Fibroblast of skin of abdomen (primary cell): ENCODE results near the gene WRAP73. TPM values are rescaled to one million over a fixed set of nuclear protein-coding genes. Genes with fewer than 3 reads are reported as not detected.

Experiments used
- DNase-seq: peaks from one replicate; pipeline ENCODE4 v3.0.0-alpha.2; 2013
- polyA plus RNA-seq, 2 experiments: library from polyadenylated mRNA; unstranded; fragments of 120-200 nt; gene quantifications; one replicate each; pipeline ENCODE4 v1.2.1, GENCODE V29; 2013; ENCODE audit not compliant: insufficient read length in 2 of 2

The WRAP73 gene, protein sequence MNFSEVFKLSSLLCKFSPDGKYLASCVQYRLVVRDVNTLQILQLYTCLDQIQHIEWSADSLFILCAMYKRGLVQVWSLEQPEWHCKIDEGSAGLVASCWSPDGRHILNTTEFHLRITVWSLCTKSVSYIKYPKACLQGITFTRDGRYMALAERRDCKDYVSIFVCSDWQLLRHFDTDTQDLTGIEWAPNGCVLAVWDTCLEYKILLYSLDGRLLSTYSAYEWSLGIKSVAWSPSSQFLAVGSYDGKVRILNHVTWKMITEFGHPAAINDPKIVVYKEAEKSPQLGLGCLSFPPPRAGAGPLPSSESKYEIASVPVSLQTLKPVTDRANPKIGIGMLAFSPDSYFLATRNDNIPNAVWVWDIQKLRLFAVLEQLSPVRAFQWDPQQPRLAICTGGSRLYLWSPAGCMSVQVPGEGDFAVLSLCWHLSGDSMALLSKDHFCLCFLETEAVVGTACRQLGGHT
- polyA plus RNA-seq (2013, experiment 1 of 2; ENCODE audit: insufficient read length) = 16.9 TPM
- 18.2 TPM for polyA plus RNA-seq (2013, experiment 2 of 2; ENCODE audit: insufficient read length)

DNA sequence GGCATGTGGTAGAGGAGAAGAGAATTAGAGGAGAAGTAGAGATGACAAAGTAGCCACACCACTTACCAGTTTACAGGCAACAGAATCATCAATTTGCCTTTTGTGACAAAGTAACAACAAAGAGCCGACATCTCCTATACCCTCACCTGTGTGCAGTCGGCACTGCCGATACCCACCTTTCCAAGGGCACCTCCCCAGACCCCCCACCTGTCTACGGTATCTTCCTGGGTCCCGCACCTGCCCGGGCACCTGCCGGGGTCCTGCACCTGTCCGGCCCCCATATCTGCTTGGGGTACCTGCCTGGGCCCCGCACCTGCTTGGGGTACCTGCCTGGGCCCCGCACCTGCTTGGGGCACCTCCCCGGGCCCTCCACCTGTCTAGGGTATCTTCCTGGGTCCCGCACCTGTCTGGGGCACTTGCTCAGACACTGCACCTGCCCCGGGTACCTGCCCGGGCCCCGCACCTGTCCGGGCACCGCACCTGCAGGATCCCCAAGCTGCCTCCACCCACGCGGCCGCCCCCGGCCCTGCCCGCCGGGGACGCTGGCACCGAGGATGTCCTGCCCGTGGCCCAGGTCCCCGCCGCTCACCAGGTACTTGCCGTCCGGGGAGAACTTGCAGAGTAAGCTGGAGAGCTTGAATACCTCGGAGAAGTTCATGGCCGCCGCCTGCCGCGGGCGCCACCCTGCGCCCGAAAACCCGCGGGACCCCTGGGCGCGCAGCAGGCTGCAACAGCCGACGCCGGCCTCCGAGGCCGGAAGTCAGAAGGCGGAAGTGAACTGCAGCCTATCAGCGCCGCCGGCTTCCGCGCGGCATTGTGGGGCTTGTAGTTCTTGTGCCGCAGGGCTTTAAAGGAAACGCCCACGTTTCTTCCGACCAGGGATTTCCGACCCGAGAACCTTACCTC is at the start of gene WRAP73:
WRAP73 (minus strand) TSS at position 762 of the 906 bp plus-strand sequence; CDS start at position 658, 104 bp downstream.
- peak; percentile 89 for DNase-seq

DNA sequence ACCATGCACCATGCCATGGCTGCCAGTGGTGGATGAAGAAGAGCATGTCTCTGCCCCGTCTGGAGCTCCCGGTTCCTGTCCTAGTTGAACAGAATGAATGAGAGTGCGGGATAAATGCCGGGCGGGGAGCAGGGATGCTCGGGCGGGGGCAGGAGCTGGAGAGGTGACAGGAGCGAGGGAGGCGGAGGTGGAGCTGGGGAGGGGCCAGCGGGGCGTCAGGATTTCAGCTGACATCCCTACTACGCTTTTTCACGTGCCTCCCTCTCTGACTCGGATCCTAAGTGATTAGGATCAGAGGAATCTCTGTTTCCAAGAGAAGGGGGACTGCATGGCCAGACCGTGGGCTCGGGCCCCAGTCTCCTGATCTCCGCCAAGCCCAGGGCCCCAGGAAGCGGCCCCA is 49.7 kb upstream of the WRAP73 start:
- no peak for DNase-seq

DNA sequence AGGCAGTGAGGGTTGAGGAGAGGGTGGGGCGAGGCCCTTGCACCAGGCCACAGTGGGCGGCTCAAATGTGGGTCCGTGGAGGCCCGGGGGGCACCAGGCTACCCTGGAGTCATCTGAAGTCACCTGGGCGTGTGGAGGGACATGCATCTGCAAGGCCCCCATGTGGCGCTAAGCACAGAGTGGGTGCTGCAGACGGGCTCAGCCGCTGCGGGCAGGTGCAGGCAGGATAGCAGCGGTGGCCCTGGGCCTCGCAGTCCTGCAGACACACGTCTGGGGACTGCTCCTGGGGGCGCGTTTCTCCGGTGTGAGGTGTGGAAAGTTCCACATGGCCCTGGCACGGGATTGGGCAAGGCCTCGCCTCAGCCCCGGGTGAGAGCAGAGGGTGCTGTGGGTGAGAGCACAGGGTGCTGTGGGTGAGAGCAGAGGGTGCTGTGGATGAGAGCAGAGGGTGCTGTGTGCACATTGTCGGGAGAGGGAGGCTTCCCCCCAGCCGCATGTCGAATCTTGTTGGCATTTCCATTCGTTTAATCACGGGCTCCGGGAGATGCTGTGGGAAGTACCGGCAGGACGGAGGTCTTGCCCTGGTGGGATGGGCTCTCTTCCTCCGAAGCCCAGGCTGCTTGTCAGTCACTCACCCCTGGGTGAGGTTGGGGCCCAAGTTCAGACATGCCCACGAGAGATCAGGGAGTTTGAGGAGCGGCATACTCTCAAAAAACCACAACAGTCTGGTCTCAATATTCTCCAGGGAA is 48.9 kb upstream of the WRAP73 start:
- DNase-seq = no peak

DNA sequence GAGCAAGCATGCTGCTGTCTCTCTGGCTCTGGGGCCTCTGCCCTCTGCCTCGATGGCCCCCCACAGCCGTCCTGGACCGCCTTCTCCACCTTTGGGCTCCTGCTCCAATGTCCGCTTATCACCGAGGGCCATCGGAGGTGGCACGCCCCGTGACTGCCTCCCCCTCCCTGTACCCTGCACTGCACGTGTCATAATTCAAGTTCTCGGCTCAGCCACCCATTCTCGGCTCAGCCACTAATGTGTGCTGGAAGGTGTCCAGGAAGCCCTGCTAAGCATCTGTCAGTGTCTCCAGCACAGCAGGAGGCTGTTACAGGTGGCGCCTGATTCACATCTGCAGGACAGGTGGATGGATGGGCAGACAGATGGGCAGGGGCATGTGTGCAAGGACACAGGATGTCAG is 47.9 kb upstream of the WRAP73 start:
- DNase-seq = no peak

DNA sequence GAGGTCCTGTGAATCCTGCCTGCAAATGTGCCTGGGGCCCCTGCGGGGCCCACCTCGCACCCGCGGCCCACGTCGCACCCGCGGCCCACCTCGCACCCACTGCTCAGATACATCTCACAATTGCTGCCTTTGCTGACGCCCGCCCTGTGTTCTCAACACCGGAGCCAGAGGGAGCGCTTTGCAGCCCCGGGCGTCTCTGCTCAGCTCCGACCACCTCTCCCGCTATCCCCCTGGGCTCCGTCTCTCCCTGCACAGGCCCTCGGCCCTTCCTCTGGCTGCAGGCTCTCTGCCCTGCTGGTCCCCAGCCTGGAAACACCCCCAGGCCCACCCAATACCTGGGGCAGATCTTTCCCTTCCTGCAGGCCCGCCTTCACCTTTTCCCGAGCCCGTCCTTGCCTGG is 47.2 kb upstream of the WRAP73 start:
- no peak for DNase-seq

DNA sequence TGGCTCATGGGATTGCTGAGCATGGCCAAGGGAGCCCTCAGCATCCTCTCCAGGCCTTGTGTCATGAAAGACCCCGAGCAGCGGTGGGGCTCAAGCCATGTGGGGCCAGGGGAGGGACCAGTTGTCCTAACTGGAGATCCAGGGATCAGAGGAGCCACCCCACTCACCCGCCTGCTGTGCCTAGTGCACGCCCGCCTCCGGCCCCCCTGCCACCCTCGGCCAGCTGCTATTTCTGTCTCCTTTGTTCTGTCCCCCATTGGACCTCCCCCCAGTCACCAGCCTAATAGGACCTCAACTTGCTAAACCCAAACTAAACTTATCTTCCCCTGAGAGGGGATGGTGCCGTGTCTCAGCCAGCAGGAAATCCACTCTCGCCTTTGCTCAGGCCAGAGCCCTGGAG is 46.8 kb upstream of the WRAP73 start:
- DNase-seq = no peak

DNA sequence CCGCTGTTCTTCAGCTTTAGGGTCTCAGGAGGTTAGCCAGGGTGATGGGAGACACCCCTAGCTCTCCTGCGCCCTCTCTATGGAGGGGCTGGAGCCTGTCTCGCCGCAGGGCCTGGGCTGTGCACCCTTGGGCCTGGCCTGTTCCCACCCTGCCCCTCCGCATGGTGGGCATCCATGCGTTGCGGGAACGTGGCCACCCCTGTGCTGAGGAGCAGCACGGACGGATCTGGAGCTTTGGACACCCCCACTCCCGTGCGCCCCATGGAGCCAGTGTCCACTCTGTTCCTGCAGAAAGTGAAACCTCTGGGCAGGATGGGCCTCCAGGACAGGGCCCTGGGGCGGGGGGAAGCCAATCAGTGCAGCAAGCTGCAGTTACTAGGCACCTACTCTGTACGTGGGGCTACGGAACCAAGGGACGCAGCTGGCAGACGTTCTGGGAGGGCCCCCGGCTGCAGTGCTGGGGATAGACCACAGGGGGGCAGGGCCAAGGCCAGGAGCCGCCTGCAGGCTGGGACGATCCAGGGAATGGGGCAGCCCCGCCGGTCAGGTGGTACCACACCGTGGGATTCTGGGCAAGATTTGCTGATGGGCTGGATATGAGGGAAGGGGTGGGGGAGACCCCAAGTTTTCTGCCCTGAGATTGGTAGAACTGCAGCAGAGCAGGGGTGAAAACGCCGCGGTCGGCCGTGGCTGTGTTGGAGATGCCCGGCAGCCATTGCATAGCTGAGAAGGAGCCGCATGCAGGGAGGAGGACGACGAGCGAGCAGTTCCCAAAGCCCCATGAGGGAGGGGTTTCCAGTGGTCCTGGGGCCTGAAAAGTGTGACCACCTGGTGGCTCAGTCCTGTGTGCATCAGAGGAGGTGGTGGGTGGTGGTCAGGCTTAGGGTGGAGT is 45.7 kb upstream of the WRAP73 start:
- peak; percentile 11 for DNase-seq

DNA sequence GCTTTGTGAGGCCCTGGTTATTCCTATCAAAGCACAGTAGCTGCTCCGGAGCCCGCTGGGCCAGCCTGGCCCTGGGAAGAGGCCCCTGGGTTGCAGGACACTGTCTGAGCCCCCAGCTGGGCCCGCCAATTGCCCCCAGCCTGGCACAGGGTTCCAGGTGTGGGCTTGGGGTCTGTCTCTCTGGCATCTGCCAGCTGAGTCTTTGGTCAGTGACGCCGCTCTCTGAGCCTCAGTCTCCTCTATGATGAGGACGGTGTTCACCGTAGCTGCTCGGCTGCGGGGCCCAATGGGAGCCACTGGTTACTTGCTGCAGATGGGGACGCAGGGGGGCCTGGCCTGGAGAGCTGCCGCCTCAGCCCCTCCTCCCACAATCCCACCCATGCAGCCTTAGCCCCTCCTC is 43.4 kb upstream of the WRAP73 start:
- DNase-seq = no peak

DNA sequence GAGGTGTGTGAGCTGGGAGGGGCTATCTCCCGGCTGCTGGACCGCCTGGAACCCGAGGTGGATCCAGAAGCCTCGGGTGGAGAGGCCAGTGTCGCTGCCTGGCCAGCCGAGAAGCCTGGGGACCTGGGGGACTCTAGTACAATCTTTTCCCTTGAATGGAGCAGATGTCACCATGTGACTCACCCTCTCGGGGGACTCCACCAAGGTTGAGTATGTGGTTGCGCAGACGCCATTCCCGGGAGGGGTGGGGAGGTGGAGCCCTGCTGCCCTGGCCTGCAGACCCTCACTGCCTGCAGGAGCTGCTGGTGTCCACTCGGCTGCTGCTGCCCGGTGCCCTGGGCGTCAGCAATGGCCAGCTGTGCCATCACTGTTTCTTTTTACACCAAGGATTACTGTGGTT is 42.7 kb upstream of the WRAP73 start:
- DNase-seq = no peak

DNA sequence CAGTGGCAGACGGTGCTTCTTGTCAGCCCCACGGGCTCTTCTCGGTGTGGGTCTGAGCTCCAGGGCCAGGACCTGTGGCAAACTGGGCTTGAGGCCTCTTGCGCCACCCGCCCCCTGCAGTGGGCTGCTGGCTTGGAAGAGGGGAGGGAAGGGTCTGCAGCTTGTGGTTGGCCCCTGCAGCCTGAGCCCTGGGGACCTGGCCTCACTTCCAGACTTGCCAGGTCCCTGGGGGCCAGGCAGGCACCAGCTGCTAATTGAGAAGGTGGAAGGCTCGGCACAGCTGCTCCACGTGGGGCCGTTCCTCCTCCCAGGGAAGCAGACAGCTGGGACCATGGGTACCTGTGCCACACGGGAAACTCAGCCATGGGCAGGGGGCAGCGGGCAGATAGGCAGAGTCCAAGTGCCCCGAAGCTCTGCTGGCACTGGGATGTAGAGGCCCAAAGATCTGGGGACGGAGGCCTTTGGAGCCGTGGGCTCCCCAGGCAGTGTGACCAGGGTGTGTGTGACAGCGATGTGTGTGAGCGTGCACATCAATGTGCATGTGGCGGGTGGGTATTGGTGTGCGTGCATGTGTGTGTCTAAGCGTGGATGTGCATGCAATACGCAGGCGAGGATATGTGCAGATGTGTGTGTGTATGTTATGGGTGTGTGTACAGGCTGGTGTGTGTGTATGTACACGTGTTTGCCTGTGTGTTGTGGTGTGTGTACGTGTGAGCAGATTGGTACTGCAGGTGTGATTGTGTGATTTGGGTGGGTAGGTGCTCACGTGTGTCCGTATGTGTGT is 41.7 kb upstream of the WRAP73 start:
- DNase-seq = no peak

DNA sequence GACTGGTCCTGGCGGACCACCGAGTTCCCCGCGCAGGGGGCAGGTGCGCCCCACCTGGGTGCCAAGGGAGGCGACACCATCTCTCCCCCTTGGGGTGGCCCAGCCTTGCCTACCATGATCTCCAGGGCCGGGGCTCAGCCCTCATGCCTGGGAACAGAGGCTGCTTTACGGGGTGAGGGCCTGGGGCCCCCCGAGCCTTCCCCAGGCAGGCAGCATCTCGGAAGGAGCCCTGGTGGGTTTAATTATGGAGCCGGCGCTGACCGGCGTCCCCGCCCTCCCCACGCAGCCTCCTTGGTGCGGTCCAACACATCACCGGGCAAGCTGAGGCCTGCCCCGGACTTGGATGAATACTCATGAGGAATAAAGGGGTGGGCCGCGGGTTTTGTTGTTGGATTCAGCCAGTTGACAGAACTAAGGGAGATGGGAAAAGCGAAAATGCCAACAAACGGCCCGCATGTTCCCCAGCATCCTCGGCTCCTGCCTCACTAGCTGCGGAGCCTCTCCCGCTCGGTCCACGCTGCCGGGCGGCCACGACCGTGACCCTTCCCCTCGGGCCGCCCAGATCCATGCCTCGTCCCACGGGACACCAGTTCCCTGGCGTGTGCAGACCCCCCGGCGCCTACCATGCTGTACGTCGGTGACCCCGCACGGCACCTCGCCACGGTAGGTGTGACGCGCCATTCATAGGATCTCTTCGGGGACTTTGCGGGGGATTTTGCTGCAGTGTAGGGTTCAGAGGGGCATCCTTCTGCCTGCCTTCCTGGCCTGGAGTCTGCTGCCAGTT is 40.6 kb upstream of the WRAP73 start:
- no peak for DNase-seq

DNA sequence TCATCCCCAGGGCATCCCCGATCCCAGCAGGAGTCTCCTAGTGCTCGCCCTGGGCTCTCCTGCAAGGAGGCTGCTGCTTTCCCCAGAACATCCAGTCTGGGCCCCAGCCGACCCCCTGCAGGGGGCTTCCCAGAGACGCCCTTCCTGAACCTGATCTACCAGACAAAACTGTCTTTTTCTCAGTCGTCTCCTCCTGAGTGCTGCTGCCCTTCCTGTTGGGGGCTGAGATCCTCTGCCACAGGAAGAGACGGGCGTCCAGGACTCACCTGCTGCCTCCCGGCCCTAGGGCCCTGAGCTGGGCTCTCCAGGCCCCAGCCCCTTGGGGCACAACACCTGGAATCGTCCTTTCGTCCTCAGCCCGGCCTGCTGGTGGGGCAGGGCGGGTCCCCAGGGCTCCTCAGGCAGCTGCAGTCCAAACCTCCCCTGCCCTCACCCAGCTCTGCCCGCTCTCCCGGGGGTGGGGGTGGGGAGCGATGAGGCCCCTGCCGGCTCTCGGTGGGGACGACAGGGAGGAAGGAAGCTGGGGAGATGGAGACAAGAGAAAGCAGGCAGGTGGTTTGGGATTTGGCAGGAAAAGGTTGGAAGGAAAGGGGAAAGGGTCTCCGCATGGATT is 39.3 kb upstream of the WRAP73 start:
- no peak for DNase-seq

DNA sequence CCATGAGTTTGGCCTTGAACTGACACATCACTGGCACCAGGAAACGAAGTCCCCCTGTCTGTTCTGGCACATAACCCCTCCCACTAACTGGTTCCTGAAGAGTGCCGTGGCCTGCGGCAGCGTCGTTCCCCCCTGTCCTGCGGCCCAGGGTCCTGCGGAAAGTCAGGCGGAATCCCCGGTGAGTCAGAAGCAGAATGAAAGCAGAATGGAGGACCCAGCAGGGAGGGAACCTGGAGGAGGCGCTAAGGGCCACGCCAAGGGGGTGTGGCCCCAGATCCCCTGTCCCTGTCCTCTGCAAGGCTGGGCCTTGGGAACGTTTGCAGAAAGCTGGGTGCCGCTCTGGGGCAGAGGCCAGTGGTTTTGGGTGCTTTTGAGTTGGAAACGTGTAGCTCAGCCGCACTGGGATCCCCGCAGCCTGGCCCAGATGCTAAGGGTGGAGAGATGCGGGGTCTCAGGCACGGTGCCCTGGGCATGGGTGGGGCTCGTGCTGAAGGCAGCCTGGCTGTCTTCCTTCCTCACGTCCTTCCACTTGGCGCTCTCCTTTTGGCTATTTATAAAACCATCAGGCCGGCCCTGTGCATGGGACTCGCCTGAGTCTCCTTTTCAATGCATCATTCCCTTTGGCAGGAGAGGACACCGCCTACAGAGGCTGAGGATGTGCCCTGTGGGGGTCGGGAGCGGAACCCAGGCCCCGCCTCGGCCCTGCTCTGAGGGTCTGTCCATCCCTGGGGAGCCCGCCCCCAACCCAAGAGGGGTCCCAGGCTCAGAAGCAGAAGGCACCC is 38.6 kb upstream of the WRAP73 start:
- no peak for DNase-seq

DNA sequence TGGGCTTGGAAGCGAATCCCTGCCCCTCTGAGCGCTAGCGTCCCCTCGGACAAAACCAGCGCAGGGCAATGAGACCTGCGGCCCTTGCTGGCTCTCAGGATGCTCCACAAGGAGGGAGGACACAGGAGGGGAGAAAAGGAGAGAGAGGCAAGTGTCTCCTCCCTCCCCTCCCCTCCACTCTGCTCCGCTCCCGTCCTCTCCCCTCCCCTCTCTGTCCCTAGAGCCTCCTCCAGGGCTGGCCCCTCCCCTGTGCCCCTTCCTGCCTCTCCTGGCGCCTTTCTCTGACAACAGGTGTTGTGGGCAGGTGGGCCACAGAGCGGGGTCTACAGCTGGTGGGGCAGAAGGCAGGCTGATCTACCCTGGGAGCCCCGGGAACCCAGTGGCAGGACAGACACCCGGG is 37.6 kb upstream of the WRAP73 start:
- no peak for DNase-seq

DNA sequence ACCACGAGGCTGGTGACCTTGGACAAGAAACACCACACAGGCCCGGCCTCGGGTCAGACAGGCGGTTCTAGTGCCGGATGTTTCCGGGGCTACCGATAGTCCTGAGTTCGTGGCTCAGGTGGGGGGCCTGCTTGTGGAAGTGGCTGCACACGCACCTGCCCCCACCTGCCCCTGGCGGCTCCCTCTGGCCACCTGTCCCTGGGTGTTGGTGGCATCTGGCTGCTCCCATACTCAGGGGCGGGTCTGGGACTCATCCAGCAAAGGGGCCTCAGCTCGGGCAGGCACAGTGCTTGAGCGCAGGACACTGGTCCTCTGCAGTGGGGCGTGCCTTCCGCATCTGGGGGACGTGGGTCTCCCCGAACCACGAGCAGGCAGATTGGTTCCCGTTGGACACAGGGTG is 36.0 kb upstream of the WRAP73 start:
- no peak for DNase-seq

DNA sequence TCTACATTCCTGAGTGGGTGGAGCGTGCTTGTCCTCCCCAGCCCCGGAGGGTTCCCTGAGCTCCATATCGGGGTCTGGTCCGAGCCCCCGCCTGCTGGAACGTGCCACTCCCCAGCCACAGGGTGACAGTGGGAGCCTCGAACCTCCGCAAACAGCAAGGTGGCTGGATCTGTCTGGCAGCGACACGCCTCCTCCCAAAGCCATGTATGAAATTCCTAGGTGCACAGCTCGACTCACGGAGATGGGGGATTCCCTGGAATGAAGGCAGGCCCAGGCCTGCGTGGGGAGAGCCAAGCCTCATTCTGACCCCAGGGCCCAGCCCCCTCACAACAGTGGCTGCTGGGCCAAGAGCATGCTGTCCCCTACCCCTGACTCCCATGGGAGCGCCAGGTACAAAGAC is 35.3 kb upstream of the WRAP73 start:
- DNase-seq = no peak

DNA sequence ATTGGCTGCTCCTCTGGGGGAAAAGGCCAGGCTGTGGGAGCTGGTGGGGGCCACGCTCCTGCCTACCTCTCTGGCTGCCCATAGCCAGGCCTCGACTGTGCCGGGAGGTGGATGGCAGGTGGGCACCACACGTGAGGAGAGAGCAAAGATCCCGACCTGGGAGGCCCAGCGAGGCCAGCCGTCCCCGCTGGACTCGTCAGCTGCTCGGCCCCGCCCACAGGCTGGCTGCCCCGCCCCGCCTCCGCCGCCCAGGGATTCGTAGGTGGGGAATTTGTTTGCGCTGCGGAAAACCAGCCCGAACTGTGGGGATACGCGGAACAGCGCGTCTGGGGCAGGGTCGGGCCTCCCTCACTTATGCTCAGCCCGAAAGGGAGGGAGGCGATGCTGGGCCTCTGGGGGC is 34.1 kb upstream of the WRAP73 start:
- no peak for DNase-seq

DNA sequence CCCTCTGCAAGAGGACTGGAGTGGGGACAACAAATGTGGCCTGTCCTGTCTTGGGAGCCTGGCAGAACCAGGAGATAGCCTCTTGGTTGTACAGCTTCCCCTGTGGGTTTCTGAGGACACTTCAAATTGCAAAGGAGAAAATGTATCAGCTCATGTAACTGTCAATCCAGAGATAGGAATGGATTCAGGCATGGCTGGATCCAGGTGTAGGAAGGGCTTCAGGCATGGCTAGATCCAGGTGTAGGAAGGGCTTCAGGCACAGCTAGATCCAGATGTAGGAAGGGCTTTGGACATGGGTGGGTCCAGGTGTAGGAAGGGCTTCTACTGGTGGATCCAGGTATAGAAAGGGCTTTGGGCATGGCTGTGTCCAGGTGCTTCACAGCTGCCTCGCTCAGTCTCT is 33.3 kb upstream of the WRAP73 start:
- DNase-seq = no peak
